ENCODE data around the gene TXNDC12. TPM values are rescaled to one million over a fixed set of nuclear protein-coding genes. Genes with fewer than 3 reads are reported as not detected.

The TXNDC12 gene
- polyA plus RNA-seq, 3 donors: 24.3 to 125 (median 121) TPM

- H3K27me3 Mint-ChIP-seq (ENCODE audit: low read depth in 3 of 3): no peaks in the 10 kb centered on the region
- intact Hi-C loops (cut with micrococcal nuclease): no loop called here
- Histone ChIP-seq H3K9me3 (replicated peaks in 1 of 2; ENCODE audit: control insufficient read depth in 1 of 2, insufficient read depth in 1 of 2, low read length in 2 of 2) (no peaks in the 10 kb centered on the region), H2AFZ (ENCODE audit: insufficient read depth, low read depth, low read length, poor library complexity, severe bottlenecking) (no peak overlapping the region), H3K9ac (ENCODE audit: insufficient read depth, low read length, poor library complexity, severe bottlenecking) (no peak overlapping the region), H3K4me2 (replicated peaks; ENCODE audit: extremely low read depth, low read length, poor library complexity, severe bottlenecking) (no peak overlapping the region), H3K4me3 (replicated peaks in 1 of 3; ENCODE audit: low read depth in 2 of 3, low read length in 3 of 3) (no peak overlapping the region), H3K79me2 (ENCODE audit: insufficient read depth, low read length) (peaks cover 90% of the 10 kb centered on the region), H3K27me3 (ENCODE audit: control insufficient read depth in 2 of 2, insufficient read depth in 2 of 2, low read length in 2 of 2) (no peaks in the 10 kb centered on the region), H3K36me3 (replicated peaks in 1 of 2; ENCODE audit: control insufficient read depth in 1 of 2, insufficient read depth in 2 of 2, low read length in 2 of 2) (peaks cover 68 to 82% of the 10 kb centered on the region in 2 donors), H4K20me1 (ENCODE audit: insufficient read depth, low read length) (peaks cover 88% of the 10 kb centered on the region), H3K4me1 (ENCODE audit: control insufficient read depth in 1 of 2, insufficient read depth in 2 of 2, low read length in 2 of 2) (peaks cover under 1 to 3% of the 10 kb centered on the region in 2 donors), H3K27ac (ENCODE audit: low read depth in 1 of 2, low read length in 2 of 2) (no peak overlapping the region)
- no peaks in the 10 kb centered on the region for H3K9me3 Mint-ChIP-seq
- H3K4me3 Mint-ChIP-seq: no peak overlapping the region
- DNase-seq: no peak
- WGBS (ENCODE audit: insufficient coverage): no CpG with 5 or more reads among the region's 2 CpGs
- peaks cover 8% of the 10 kb centered on the region for H3K4me1 Mint-ChIP-seq
- TF ChIP-seq, protein P1, sequence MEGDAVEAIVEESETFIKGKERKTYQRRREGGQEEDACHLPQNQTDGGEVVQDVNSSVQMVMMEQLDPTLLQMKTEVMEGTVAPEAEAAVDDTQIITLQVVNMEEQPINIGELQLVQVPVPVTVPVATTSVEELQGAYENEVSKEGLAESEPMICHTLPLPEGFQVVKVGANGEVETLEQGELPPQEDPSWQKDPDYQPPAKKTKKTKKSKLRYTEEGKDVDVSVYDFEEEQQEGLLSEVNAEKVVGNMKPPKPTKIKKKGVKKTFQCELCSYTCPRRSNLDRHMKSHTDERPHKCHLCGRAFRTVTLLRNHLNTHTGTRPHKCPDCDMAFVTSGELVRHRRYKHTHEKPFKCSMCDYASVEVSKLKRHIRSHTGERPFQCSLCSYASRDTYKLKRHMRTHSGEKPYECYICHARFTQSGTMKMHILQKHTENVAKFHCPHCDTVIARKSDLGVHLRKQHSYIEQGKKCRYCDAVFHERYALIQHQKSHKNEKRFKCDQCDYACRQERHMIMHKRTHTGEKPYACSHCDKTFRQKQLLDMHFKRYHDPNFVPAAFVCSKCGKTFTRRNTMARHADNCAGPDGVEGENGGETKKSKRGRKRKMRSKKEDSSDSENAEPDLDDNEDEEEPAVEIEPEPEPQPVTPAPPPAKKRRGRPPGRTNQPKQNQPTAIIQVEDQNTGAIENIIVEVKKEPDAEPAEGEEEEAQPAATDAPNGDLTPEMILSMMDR (IDR thresholded peaks at IDR 0.05): no peak
- peaks cover 62 to 79% of the 10 kb centered on the region in 2 donors for H3K36me3 Mint-ChIP-seq
- H3K27ac Mint-ChIP-seq: no peak overlapping the region
These were observed 8.2 kb upstream of the TXNDC12 start for GRCh38 chr1:52063192-52063591.

DNA sequence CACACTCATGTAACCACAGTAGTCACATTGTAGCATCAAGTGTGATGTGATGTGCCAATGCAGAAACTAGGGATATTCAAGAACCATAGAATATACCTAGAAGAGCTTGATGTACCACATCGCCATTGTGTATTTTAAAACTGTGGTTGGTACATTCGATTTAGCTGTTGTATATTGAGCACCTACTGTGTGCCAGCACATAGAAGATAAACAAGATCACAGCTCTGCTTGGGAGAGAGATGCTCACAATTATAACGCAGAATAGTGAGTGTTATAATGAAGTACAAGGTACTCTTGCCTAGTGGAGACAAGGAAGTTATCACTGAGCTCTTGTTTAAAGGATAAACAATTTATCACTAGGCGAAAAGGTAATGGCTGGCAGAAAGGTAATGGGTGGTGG, 5.8 kb upstream of the TXNDC12 start:
- Mint-ChIP-seq H3K4me1 (peaks cover 25% of the 10 kb centered on the region), H3K27ac (peak overlapping the region in 1 of 7 donors; percentile 58), H3K4me3 (no peak overlapping the region), H3K9me3 (no peaks in the 10 kb centered on the region), H3K36me3 (peaks cover 45 to 58% of the 10 kb centered on the region in 2 donors), H3K27me3 (ENCODE audit: low read depth in 3 of 3) (no peaks in the 10 kb centered on the region)
- no peak for DNase-seq
- Histone ChIP-seq H4K20me1 (ENCODE audit: insufficient read depth, low read length) (peaks cover 85% of the 10 kb centered on the region), H3K9me3 (replicated peaks in 1 of 2; ENCODE audit: control insufficient read depth in 1 of 2, insufficient read depth in 1 of 2, low read length in 2 of 2) (no peaks in the 10 kb centered on the region), H3K4me1 (ENCODE audit: control insufficient read depth in 1 of 2, insufficient read depth in 2 of 2, low read length in 2 of 2) (peaks cover 17 to 24% of the 10 kb centered on the region in 2 donors), H3K27ac (ENCODE audit: low read depth in 1 of 2, low read length in 2 of 2) (no peak overlapping the region), H3K9ac (ENCODE audit: insufficient read depth, low read length, poor library complexity, severe bottlenecking) (no peak overlapping the region), H2AFZ (ENCODE audit: insufficient read depth, low read depth, low read length, poor library complexity, severe bottlenecking) (no peak overlapping the region), H3K36me3 (replicated peaks in 1 of 2; ENCODE audit: control insufficient read depth in 1 of 2, insufficient read depth in 2 of 2, low read length in 2 of 2) (peaks cover 48 to 58% of the 10 kb centered on the region in 2 donors), H3K79me2 (ENCODE audit: insufficient read depth, low read length) (peaks cover 92% of the 10 kb centered on the region), H3K27me3 (ENCODE audit: control insufficient read depth in 2 of 2, insufficient read depth in 2 of 2, low read length in 2 of 2) (no peaks in the 10 kb centered on the region), H3K4me3 (replicated peaks in 1 of 3; ENCODE audit: low read depth in 2 of 3, low read length in 3 of 3) (no peak overlapping the region), H3K4me2 (replicated peaks; ENCODE audit: extremely low read depth, low read length, poor library complexity, severe bottlenecking) (no peak overlapping the region)
- WGBS (ENCODE audit: insufficient coverage): 100% methylated on average over 3 of the region's 4 CpGs
- intact Hi-C loops (cut with micrococcal nuclease): no loop called here
- TF ChIP-seq, protein P1 (IDR thresholded peaks at IDR 0.05): no peak
